H9 (cell line): ENCODE results near the gene FAM177A1. TPM values are rescaled to one million over a fixed set of nuclear protein-coding genes. Genes with fewer than 3 reads are reported as not detected.

Experiments used
- DNase-seq: peaks from one replicate; pipeline ENCODE4 v3.0.0-alpha.2; 2017
- H2AFZ ChIP-seq: one replicate; pipeline ENCODE4 v1.6.1; 2013; ENCODE audit warnings: mild to moderate bottlenecking, low read length, control low read depth, moderate library complexity
- H2AK5ac ChIP-seq: 2 replicates; pipeline ENCODE4 v1.6.1; 2013; ENCODE audit warnings: low read length, control low read depth, mixed read lengths; ENCODE audit not compliant: insufficient read length
- H2BK120ac ChIP-seq: one replicate; pipeline ENCODE4 v1.6.1; 2013; ENCODE audit warnings: low read depth, mild to moderate bottlenecking, low read length, control low read depth, inconsistent platforms; ENCODE audit not compliant: poor library complexity, severe bottlenecking
- H2BK12ac ChIP-seq: 2 replicates; pipeline ENCODE4 v1.6.1; 2013; ENCODE audit warnings: low read length, control low read depth, mixed read lengths, low read depth; ENCODE audit not compliant: insufficient read length
- H2BK15ac ChIP-seq: 2 replicates; pipeline ENCODE4 v1.6.1; 2013; ENCODE audit warnings: low read depth, low read length, control low read depth
- H2BK20ac ChIP-seq: one replicate; pipeline ENCODE4 v1.6.1; 2013; ENCODE audit warnings: low read depth, mild to moderate bottlenecking, low read length, control low read depth, inconsistent platforms; ENCODE audit not compliant: poor library complexity, severe bottlenecking
- H2BK5ac ChIP-seq: 2 replicates; pipeline ENCODE4 v1.6.1; 2013; ENCODE audit warnings: low read length, control low read depth, mixed read lengths; ENCODE audit not compliant: insufficient read length
- H3K14ac ChIP-seq: 2 replicates; pipeline ENCODE4 v1.6.1; 2013; ENCODE audit warnings: low read length, control low read depth; ENCODE audit not compliant: insufficient read depth
- H3K18ac ChIP-seq: 2 replicates; pipeline ENCODE4 v1.6.1; 2013; ENCODE audit warnings: low read depth, mild to moderate bottlenecking, mixed read lengths, low read length, control low read depth; ENCODE audit not compliant: insufficient read length
- H3K23ac ChIP-seq: 2 replicates; pipeline ENCODE4 v1.6.1; 2013; ENCODE audit warnings: low read length, control low read depth, mixed read lengths, low read depth; ENCODE audit not compliant: insufficient read length
- H3K23me2 ChIP-seq: 2 replicates; pipeline ENCODE4 v1.6.1; 2013; ENCODE audit warnings: low read depth, mild to moderate bottlenecking, mixed read lengths, low read length, control low read depth; ENCODE audit not compliant: insufficient read length, poor library complexity, severe bottlenecking
- H3K27ac ChIP-seq: 2 replicates; pipeline ENCODE4 v1.5.1; 2013; ENCODE audit warnings: low read length, control low read depth, mixed read lengths, low read depth; ENCODE audit not compliant: insufficient read length
- H3K27me3 ChIP-seq: 2 replicates; pipeline ENCODE4 v1.6.1; 2013; ENCODE audit warnings: low read length, control low read depth, inconsistent platforms; ENCODE audit not compliant: insufficient read depth
- H3K4ac ChIP-seq: 2 replicates; pipeline ENCODE4 v1.6.1; 2013; ENCODE audit warnings: low read depth, mild to moderate bottlenecking, control low read depth, inconsistent platforms, low read length, moderate library complexity
- H3K4me1 ChIP-seq: 2 replicates; pipeline ENCODE4 v1.6.1; 2013; ENCODE audit warnings: low read length, control low read depth, inconsistent platforms; ENCODE audit not compliant: insufficient read depth
- H3K4me2 ChIP-seq: 2 replicates; pipeline ENCODE4 v1.6.1; 2013; ENCODE audit warnings: low read length, control low read depth, mixed read lengths; ENCODE audit not compliant: insufficient read length, insufficient read depth
- H3K56ac ChIP-seq: 2 replicates; pipeline ENCODE4 v1.6.1; 2013; ENCODE audit warnings: low read depth, mild to moderate bottlenecking, mixed read lengths, low read length, control low read depth; ENCODE audit not compliant: insufficient read length
- H3K79me1 ChIP-seq: 2 replicates; pipeline ENCODE4 v1.6.1; 2013; ENCODE audit warnings: low read depth, mild to moderate bottlenecking, moderate library complexity, low read length, control low read depth, inconsistent platforms; ENCODE audit not compliant: insufficient read depth, poor library complexity, severe bottlenecking
- H3K79me2 ChIP-seq: 2 replicates; pipeline ENCODE4 v1.6.1; 2013; ENCODE audit warnings: low read length, control low read depth, inconsistent platforms; ENCODE audit not compliant: insufficient read depth
- H3K9ac ChIP-seq: 2 replicates; pipeline ENCODE4 v1.6.1; 2013; ENCODE audit warnings: low read length, control low read depth, mixed read lengths; ENCODE audit not compliant: insufficient read length; ENCODE audit errors: extremely low read depth
- H3K9me3 ChIP-seq: one replicate; pipeline ENCODE4 v1.6.1; 2013; ENCODE audit warnings: low read depth, low read length, inconsistent platforms; ENCODE audit not compliant: control insufficient read depth
- H3T11ph ChIP-seq: one replicate; pipeline ENCODE4 v1.6.1; 2013; ENCODE audit warnings: mild to moderate bottlenecking, low read length, control low read depth, inconsistent platforms
- H4K20me1 ChIP-seq: one replicate; pipeline ENCODE4 v1.6.1; 2013; ENCODE audit not compliant: control insufficient read depth, insufficient read length, insufficient read depth
- H4K5ac ChIP-seq: 2 replicates; pipeline ENCODE4 v1.6.1; 2013; ENCODE audit warnings: low read depth, mild to moderate bottlenecking, mixed read lengths, low read length, control low read depth; ENCODE audit not compliant: insufficient read length
- H4K8ac ChIP-seq: replicated peaks from 2 replicates; pipeline ENCODE4 v1.6.1; 2013; ENCODE audit warnings: low read length, control low read depth, mixed read lengths, low read depth; ENCODE audit not compliant: insufficient read length
- H4K91ac ChIP-seq: 2 replicates; pipeline ENCODE4 v1.6.1; 2013; ENCODE audit warnings: low read depth, mild to moderate bottlenecking, moderate library complexity, mixed read lengths, low read length, control low read depth; ENCODE audit not compliant: insufficient read length
- H3K27ac Mint-ChIP-seq, 3 experiments: 2 replicates in 2 of 3; 3 replicates in 1 of 3; pipeline ENCODE4 v1.8.0; 2020 to 2021; ENCODE audit warnings: mixed read lengths in 3 of 3, mild to moderate bottlenecking in 1 of 3, moderate library complexity in 1 of 3
- H3K27me3 Mint-ChIP-seq: 2 replicates; pipeline ENCODE4 v1.8.0; 2021; ENCODE audit warnings: low read depth, mild to moderate bottlenecking, moderate library complexity, mixed read lengths
- H3K36me3 Mint-ChIP-seq, 3 experiments: 2 replicates in 2 of 3; 3 replicates in 1 of 3; pipeline ENCODE4 v1.8.0; 2020 to 2021; ENCODE audit warnings: low read depth in 3 of 3, mixed read lengths in 3 of 3; ENCODE audit not compliant: insufficient read depth in 1 of 3
- H3K4me1 Mint-ChIP-seq, 2 experiments: 2 replicates each; pipeline ENCODE4 v1.8.0; 2020; ENCODE audit warnings: mixed read lengths in 2 of 2
- H3K4me3 Mint-ChIP-seq, 2 experiments: 2 replicates in 1 of 2; 3 replicates in 1 of 2; pipeline ENCODE4 v1.8.0; 2020 to 2021; ENCODE audit warnings: mild to moderate bottlenecking in 2 of 2, mixed read lengths in 2 of 2, moderate library complexity in 1 of 2
- H3K9me3 Mint-ChIP-seq, 2 experiments: 2 replicates in 1 of 2; 3 replicates in 1 of 2; pipeline ENCODE4 v1.8.0; 2020; ENCODE audit warnings: mild to moderate bottlenecking in 2 of 2, mixed read lengths in 2 of 2, moderate library complexity in 1 of 2
- CTCF ChIP-seq: fragments of 200-600 bp; sonication (generic); conservative IDR thresholded peaks from 3 replicates; pipeline ENCODE4 v1.8.0; 2021; ENCODE audit warnings: antibody characterized with exemption, mild to moderate bottlenecking
- WGBS: extraction: QIAGEN DNeasy Blood & Tissue Kit; methylation state at CpG from one replicate; pipeline ENCODE4 v1.1.7; 2013; ENCODE audit warnings: missing lambda C conversion rate, low lambda C conversion rate, mixed read lengths; ENCODE audit not compliant: insufficient read length; ENCODE audit errors: extremely low coverage; 5-methylcytosine and 5-hydroxymethylcytosine counted together
- total RNA-seq: library from RNA; stranded (reverse); gene quantifications from 2 replicates; pipeline ENCODE4 v1.2.1, GENCODE V29; 2021

Gene FAM177A1
- total RNA-seq, 1 experiment from 2014 or later: 43.1 TPM

DNA sequence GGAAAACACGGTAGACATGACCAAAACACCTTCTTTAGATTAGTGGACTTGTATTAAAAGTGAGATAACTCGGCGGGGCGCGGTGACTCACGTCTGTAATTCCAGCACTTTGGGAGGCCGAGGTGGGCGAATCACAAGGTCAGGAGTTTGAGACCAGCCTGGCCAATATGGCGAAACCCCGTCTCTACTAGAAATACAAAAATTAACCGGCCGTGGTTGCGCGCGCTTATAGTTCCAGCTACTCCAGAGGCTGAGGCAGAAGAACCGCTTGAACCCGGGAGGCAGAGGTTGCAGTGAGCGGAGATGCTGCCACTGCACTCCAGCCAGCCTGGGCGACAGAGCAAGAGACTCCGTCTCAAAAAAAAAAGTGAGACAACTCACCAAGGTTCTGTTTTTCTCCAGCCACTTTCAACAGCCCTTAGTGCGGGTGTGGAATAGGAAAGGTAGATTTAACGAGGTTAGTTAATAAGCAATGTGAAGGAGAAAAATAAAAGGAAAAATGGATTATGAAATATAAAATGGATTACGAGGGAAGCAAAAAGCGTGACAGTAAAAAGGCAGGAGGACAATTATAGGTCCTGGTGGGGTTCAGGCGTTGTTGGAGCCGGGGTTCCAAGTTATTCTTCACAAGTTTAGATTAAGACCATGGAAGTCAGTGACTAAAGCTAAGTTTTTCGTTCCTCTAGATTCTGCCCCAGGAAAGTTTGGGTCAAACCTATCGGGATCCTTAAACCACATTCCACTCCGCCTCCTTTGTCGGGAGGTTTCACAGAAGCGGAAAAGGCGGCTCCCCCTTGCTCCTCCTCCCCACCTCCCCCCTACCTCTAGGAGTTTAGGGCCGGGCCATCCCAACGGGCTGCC is 75.2 kb downstream of the FAM177A1 start:
- Histone ChIP-seq H2BK120ac (no peak overlapping the region), H4K91ac (no peak overlapping the region), H3K23ac (no peak overlapping the region), H4K8ac (peak overlapping the region; percentile 97), H3T11ph (peak overlapping the region; percentile 64), H3K9me3 (no peaks in the 10 kb centered on the region), H2AK5ac (no peak overlapping the region), H3K9ac (peak overlapping the region; percentile 96), H3K56ac (peak overlapping the region; percentile 98), H3K4ac (peak overlapping the region; percentile 74; the same call in 1 of the 2 replicates), H2AFZ (no peak overlapping the region), H2BK12ac (no peak overlapping the region), H3K27ac (peak overlapping the region; percentile 96), H2BK20ac (no peak overlapping the region), H3K79me1 (no peaks in the 10 kb centered on the region), H3K14ac (peak overlapping the region; percentile 100), H3K79me2 (no peaks in the 10 kb centered on the region), H3K18ac (peak overlapping the region; percentile 100), H3K27me3 (no peaks in the 10 kb centered on the region), H3K4me2 (peak overlapping the region; percentile 47), H3K4me1 (no peaks in the 10 kb centered on the region), H2BK5ac (peak overlapping the region; percentile 98), H2BK15ac (no peak overlapping the region), H3K23me2 (peaks cover 16% of the 10 kb centered on the region), H4K20me1 (no peaks in the 10 kb centered on the region), H4K5ac (peak overlapping the region; percentile 100)
- no peaks in the 10 kb centered on the region; a peak in 1 of 5 replicates for H3K9me3 Mint-ChIP-seq
- DNase-seq: no peak
- 100% methylated on average over 3 of the region's 34 CpGs for WGBS
- H3K36me3 Mint-ChIP-seq: peaks cover 4 to 40% (median 36%) of the 10 kb centered on the region in 3 experiments; a peak in 5 of 7 replicates
- H3K4me3 Mint-ChIP-seq: peak overlapping the region; percentile 91 to 96
- H3K27ac Mint-ChIP-seq: peak overlapping the region; percentile 100
- H3K27me3 Mint-ChIP-seq: no peaks in the 10 kb centered on the region
- peaks cover 14 to 17% of the 10 kb centered on the region in 2 experiments for H3K4me1 Mint-ChIP-seq
- TF ChIP-seq CTCF: no peak
